ENCODE data around the gene SLC39A11. TPM values are rescaled to one million over a fixed set of nuclear protein-coding genes. Genes with fewer than 3 reads are reported as not detected.

The SLC39A11 gene
- total RNA-seq, 1 donor from 2014 or later = 23.2 TPM

DNA sequence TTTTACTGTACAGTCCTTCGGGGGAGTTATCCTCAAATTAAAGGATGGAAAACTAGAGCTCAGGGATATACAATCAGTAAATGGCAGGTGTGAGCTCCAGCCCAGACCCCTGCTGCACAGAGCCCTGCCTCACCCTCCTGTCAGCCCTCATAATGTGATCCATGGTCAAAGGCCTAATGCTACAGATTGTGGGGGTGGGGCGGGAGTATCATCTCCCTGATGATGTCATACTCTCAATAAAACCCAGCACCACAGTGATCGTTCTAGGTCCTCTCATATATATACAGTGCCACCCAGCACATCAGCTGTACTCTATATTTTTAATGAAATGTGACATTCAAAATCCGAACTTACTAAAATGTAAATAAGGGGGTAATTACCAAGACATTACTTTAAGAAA lies 61.5 kb downstream of the SLC39A11 start:
- H3K4me3 Mint-ChIP-seq = no peak overlapping the region

DNA sequence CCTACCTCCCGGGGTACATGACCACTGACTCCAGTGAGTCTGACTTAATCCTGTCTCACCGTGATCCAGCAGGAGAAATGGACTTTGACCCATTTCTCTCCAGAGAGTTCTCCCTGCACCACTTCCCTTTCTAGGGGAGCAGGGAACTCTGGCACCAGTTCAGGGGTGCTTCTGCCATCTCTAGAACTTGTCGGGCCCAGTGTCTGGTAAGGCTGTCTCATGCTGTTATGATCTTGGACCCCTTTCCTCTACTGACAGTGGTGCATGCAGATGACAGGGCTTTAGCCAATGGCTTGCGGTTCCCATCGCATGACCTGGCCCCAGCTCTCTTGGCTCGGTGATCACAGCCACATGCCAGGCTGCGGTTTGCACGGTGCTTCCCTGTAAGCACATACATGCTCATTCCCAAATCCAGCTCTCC lies 62.0 kb downstream of the SLC39A11 start:
- Mint-ChIP-seq H3K27me3 (no peaks in the 10 kb centered on the region), H3K27ac (no peak overlapping the region), H3K4me3 (no peak overlapping the region), H3K36me3 (peaks cover 10% of the 10 kb centered on the region), H3K4me1 (ENCODE audit: unreplicated experiment) (peaks cover 19% of the 10 kb centered on the region), H3K9me3 (no peaks in the 10 kb centered on the region)
- DNase-seq (ENCODE audit: extremely low spot score, unreplicated experiment) = no peak
- TF ChIP-seq, protein P1, sequence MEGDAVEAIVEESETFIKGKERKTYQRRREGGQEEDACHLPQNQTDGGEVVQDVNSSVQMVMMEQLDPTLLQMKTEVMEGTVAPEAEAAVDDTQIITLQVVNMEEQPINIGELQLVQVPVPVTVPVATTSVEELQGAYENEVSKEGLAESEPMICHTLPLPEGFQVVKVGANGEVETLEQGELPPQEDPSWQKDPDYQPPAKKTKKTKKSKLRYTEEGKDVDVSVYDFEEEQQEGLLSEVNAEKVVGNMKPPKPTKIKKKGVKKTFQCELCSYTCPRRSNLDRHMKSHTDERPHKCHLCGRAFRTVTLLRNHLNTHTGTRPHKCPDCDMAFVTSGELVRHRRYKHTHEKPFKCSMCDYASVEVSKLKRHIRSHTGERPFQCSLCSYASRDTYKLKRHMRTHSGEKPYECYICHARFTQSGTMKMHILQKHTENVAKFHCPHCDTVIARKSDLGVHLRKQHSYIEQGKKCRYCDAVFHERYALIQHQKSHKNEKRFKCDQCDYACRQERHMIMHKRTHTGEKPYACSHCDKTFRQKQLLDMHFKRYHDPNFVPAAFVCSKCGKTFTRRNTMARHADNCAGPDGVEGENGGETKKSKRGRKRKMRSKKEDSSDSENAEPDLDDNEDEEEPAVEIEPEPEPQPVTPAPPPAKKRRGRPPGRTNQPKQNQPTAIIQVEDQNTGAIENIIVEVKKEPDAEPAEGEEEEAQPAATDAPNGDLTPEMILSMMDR (conservative IDR thresholded peaks at IDR 0.05) = no peak

More for the DNA sequence above, 61.5 kb downstream of the SLC39A11 start:
- no peak for DNase-seq (ENCODE audit: extremely low spot score, unreplicated experiment)
- Mint-ChIP-seq H3K36me3 (peaks cover 10% of the 10 kb centered on the region), H3K27me3 (no peaks in the 10 kb centered on the region), H3K9me3 (no peaks in the 10 kb centered on the region), H3K27ac (no peak overlapping the region), H3K4me1 (ENCODE audit: unreplicated experiment) (peaks cover 19% of the 10 kb centered on the region)
- TF ChIP-seq, protein P1 (conservative IDR thresholded peaks at IDR 0.05) = no peak

DNA sequence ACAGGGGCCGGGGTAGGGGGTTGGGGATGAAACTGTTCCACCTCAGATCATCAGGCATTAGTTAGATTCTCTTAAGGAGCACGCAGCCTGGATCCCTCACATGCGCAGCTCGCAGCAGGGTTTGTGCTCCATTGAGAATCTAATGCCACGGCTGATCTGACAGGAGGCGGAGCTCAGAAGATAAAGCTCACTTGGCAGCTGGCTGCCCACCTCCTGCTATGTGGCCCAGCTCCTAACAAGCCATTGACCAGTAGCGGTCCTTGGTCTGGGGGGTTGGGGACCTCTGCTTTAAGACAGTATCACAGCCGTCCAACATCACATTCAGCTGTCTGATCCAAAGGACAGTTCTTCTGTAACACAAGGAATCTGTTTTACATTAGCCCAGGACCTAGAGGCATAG lies 62.5 kb downstream of the SLC39A11 start:
- Mint-ChIP-seq H3K4me3 (no peak overlapping the region), H3K4me1 (ENCODE audit: unreplicated experiment) (peaks cover 19% of the 10 kb centered on the region), H3K36me3 (peaks cover 10% of the 10 kb centered on the region), H3K27ac (no peak overlapping the region), H3K27me3 (no peaks in the 10 kb centered on the region), H3K9me3 (no peaks in the 10 kb centered on the region)
- TF ChIP-seq, protein P1 (conservative IDR thresholded peaks at IDR 0.05) = no peak
- DNase-seq (ENCODE audit: extremely low spot score, unreplicated experiment) = no peak

DNA sequence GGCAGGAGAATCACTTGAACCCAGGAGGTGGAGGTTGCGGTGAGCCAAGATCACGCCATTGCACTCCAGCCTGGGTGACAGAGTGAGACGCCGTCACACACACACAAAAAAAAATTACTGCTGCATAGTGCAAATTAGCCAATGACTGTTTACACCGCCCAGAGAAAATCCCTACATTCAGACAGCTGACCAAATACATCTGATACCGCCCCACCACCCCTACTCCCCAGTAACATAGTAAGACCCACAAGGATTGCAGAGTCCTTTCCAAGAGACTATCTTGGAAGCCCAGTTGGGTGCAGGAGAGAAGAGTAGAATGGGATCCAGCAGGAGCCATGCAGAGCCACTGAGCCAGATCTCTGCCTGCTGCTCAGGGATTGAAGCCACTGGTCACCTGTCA lies 63.5 kb downstream of the SLC39A11 start:
- Mint-ChIP-seq H3K4me1 (ENCODE audit: unreplicated experiment) (peaks cover 19% of the 10 kb centered on the region), H3K9me3 (no peaks in the 10 kb centered on the region), H3K4me3 (no peak overlapping the region), H3K27me3 (no peaks in the 10 kb centered on the region), H3K27ac (no peak overlapping the region), H3K36me3 (peaks cover 10% of the 10 kb centered on the region)
- TF ChIP-seq, protein P1 (conservative IDR thresholded peaks at IDR 0.05) = no peak
- no peak for DNase-seq (ENCODE audit: extremely low spot score, unreplicated experiment)

DNA sequence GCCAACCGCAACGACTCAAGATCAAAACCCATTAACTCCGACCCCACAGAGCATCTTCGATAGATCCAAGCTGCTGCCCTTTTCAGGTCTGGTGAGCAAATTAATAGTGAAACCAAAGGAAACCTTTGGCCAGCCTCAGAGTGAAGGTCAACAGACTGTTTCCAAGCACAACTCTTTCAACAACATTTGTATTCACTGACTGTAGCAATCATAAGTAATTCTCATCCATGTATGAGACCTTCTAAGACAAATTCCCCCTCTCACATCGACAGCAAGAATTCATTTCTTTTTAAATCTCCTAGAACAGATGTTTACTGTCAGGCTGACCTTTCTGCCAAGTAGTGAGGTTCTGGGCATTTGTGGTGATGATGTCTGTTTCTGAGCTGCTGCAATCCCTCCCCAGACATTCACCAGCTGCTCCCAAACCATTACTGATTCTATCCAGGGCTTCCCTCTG lies 64.2 kb downstream of the SLC39A11 start:
- Mint-ChIP-seq H3K27ac (peak overlapping the region; percentile 39), H3K36me3 (peaks cover 10% of the 10 kb centered on the region), H3K4me3 (peak overlapping the region; percentile 12), H3K27me3 (no peaks in the 10 kb centered on the region), H3K4me1 (ENCODE audit: unreplicated experiment) (peaks cover 19% of the 10 kb centered on the region), H3K9me3 (no peaks in the 10 kb centered on the region)
- DNase-seq (ENCODE audit: extremely low spot score, unreplicated experiment) = no peak
- TF ChIP-seq, protein P1 (conservative IDR thresholded peaks at IDR 0.05) = no peak

All from type B pancreatic cell (in vitro differentiated cells).